ENCODE data around the gene SPRED3. TPM values are rescaled to one million over a fixed set of nuclear protein-coding genes. Genes with fewer than 3 reads are reported as not detected.

Gene SPRED3
- total and polyA plus RNA-seq, 2 experiments from 2014 or later: 2.3 to 4.0 TPM

- Histone ChIP-seq H3K9me3 (ENCODE audit: low read depth) (no peaks in the 10 kb centered on the region), H3K27me3 (no peaks in the 10 kb centered on the region), H3K36me3 (replicated peaks; ENCODE audit: insufficient read depth, low read depth) (no peaks in the 10 kb centered on the region), H3K4me1 (ENCODE audit: insufficient read depth) (no peaks in the 10 kb centered on the region), H3K27ac (no peak overlapping the region), H3K4me2 (no peak overlapping the region), H3K79me2 (no peaks in the 10 kb centered on the region), H3K4me3 (no peak overlapping the region), H4K20me1 (ENCODE audit: insufficient read depth, poor library complexity, severe bottlenecking) (no peaks in the 10 kb centered on the region), H2AFZ (no peak overlapping the region), H3K9me2 (replicated peaks; ENCODE audit: insufficient read depth) (no peaks in the 10 kb centered on the region)
- WGBS (ENCODE audit: low lambda C conversion rate, missing lambda C conversion rate): 90% methylated on average over 3 of the region's 3 CpGs
- DNase-seq (ENCODE audit: low spot score): no peak
- TF ChIP-seq EZH2phosphoT487 (IDR thresholded peaks at IDR 0.05; ENCODE audit: low read depth, severe bottlenecking, unreplicated experiment): no peak
- TF ChIP-seq CTCF (IDR thresholded peaks at IDR 0.05; ENCODE audit: poor library complexity): no peak
- TF ChIP-seq EZH2 (IDR thresholded peaks at IDR 0.05; ENCODE audit: borderline replicate concordance): no peak
Observed at GRCh38 chr19:38350883-38351282, 37.6 kb upstream of the SPRED3 start.

- no peak for DNase-seq (ENCODE audit: low spot score)
- H3K4me3 ChIP-seq: no peak overlapping the region
- H3K4me1 ChIP-seq (ENCODE audit: insufficient read depth): no peaks in the 10 kb centered on the region
- no peaks in the 10 kb centered on the region for H3K9me3 ChIP-seq (ENCODE audit: low read depth)
- TF ChIP-seq CTCF (IDR thresholded peaks at IDR 0.05; ENCODE audit: poor library complexity) (no peak), EZH2phosphoT487 (IDR thresholded peaks at IDR 0.05; ENCODE audit: low read depth, severe bottlenecking, unreplicated experiment) (no peak), EZH2 (IDR thresholded peaks at IDR 0.05; ENCODE audit: borderline replicate concordance) (no peak)
- H3K9me2 ChIP-seq (replicated peaks; ENCODE audit: insufficient read depth): no peaks in the 10 kb centered on the region
- 78% methylated on average over 9 of the region's 9 CpGs for WGBS (ENCODE audit: low lambda C conversion rate, missing lambda C conversion rate)
- no peak overlapping the region for H2AFZ ChIP-seq
- no peaks in the 10 kb centered on the region for H3K79me2 ChIP-seq
- no peak overlapping the region for H3K4me2 ChIP-seq
- H3K27ac ChIP-seq: no peak overlapping the region
- no peaks in the 10 kb centered on the region for H4K20me1 ChIP-seq (ENCODE audit: insufficient read depth, poor library complexity, severe bottlenecking)
- H3K36me3 ChIP-seq (replicated peaks; ENCODE audit: insufficient read depth, low read depth): no peaks in the 10 kb centered on the region
- no peaks in the 10 kb centered on the region for H3K27me3 ChIP-seq
Observed at GRCh38 chr19:38351865-38352395, 36.6 kb upstream of the SPRED3 start.

GRCh38 chr19:38352611-38353010, 35.9 kb upstream of the SPRED3 start:
- no peaks in the 10 kb centered on the region for H3K79me2 ChIP-seq
- no peak overlapping the region for H2AFZ ChIP-seq
- H3K9me3 ChIP-seq (ENCODE audit: low read depth): no peaks in the 10 kb centered on the region
- H3K4me1 ChIP-seq (ENCODE audit: insufficient read depth): no peaks in the 10 kb centered on the region
- no peaks in the 10 kb centered on the region for H4K20me1 ChIP-seq (ENCODE audit: insufficient read depth, poor library complexity, severe bottlenecking)
- no peaks in the 10 kb centered on the region for H3K9me2 ChIP-seq (replicated peaks; ENCODE audit: insufficient read depth)
- no peak overlapping the region for H3K4me2 ChIP-seq
- no peak overlapping the region for H3K4me3 ChIP-seq
- no peak for DNase-seq (ENCODE audit: low spot score)
- 92% methylated on average over 8 of the region's 8 CpGs for WGBS (ENCODE audit: low lambda C conversion rate, missing lambda C conversion rate)
- H3K27ac ChIP-seq: no peak overlapping the region
- no peak for TF ChIP-seq EZH2 (IDR thresholded peaks at IDR 0.05; ENCODE audit: borderline replicate concordance)
- TF ChIP-seq CTCF (IDR thresholded peaks at IDR 0.05; ENCODE audit: poor library complexity): no peak
- no peak for TF ChIP-seq EZH2phosphoT487 (IDR thresholded peaks at IDR 0.05; ENCODE audit: low read depth, severe bottlenecking, unreplicated experiment)
- no peaks in the 10 kb centered on the region for H3K27me3 ChIP-seq
- no peaks in the 10 kb centered on the region for H3K36me3 ChIP-seq (replicated peaks; ENCODE audit: insufficient read depth, low read depth)

All from hepatocyte (in vitro differentiated cells).